Epithelial cell of esophagus (primary cell): ENCODE measurements around the gene STX3.

Source experiments
- DNase-seq: peaks from one replicate; pipeline ENCODE4 v3.0.0; 2010; ENCODE audit warnings: low read depth
- H3K4me3 ChIP-seq: 2 replicates; pipeline ENCODE4 v1.5.1; 2011; ENCODE audit warnings: mild to moderate bottlenecking, low read length, control low read depth
- TF ChIP-seq, protein P1 (sequence below): IDR thresholded peaks from 2 replicates; pipeline ENCODE4 v1.5.1; 2011; ENCODE audit warnings: low read depth, mild to moderate bottlenecking, low read length, control low read depth, inconsistent platforms; ENCODE audit not compliant: insufficient read depth; ENCODE audit errors: missing control alignments

STX3 gene

DNA sequence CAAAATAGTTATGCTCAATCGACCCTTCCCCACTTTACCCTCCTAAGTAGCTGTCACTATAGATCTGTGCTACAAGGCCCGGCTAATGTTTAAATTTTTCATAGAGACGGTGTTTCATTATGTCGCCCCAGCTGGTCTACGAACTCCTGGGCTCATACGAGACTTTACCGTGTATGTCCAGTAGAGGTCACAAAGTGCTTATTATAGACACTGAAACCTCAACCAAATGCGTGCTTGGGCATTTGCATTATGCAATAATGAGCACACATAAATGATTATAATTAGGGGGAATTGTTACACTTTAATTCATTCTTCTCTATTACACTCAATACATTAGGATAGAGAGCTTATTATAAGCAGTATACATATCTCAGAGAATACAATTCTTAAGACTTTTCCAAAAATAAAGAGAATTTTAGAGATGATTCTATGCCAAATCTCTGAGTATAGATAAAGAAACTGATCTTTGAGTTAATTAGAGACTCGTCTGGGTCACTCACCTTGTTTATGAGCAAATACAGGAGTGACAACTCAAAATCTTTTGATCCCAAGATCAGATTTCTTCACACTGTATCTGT lies 67.9 kb downstream of the STX3 start:
- H3K4me3 ChIP-seq, result no peak overlapping the region
- TF ChIP-seq, protein P1, sequence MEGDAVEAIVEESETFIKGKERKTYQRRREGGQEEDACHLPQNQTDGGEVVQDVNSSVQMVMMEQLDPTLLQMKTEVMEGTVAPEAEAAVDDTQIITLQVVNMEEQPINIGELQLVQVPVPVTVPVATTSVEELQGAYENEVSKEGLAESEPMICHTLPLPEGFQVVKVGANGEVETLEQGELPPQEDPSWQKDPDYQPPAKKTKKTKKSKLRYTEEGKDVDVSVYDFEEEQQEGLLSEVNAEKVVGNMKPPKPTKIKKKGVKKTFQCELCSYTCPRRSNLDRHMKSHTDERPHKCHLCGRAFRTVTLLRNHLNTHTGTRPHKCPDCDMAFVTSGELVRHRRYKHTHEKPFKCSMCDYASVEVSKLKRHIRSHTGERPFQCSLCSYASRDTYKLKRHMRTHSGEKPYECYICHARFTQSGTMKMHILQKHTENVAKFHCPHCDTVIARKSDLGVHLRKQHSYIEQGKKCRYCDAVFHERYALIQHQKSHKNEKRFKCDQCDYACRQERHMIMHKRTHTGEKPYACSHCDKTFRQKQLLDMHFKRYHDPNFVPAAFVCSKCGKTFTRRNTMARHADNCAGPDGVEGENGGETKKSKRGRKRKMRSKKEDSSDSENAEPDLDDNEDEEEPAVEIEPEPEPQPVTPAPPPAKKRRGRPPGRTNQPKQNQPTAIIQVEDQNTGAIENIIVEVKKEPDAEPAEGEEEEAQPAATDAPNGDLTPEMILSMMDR, result peak; percentile 62
- peak; percentile 77 for DNase-seq

DNA sequence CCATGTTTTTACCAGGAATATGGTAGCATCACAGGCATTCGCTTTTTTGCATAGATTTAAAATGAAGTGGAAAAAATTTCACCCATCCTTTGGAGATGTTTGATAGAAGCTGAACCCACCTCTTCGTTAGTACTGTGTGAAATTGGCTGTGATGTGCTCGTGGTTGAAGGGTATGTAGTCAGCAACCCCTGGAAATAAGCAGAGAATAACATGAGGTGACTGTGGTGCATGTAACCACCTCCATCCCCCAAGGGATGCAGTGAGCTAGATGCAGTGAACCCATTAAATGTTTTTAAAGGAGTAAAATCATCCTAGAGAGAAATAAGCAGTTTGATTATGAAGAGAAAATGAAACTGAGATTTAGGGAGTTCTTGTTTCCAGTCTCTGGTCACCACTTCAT lies 74.2 kb downstream of the STX3 start:
- no peak for DNase-seq
- TF ChIP-seq, protein P1, result no peak

DNA sequence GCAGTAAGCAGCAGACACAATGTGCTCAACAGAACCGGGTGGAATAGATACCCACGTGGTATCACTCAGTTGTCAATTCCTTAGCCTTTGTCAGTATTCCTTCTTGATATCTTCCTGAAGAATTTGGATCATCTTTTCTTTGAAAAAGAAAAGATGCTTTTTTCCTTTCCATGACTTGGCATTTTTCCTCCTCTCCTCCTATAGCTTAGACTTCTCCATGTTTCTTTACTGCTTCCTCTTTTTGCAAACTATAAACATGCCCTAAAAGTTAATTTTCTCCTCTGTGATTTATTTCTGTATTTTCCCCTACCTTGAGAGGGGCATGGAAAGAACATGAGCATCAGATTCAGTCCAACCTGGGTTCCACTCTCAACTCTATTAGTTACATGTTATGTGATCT lies 78.4 kb downstream of the STX3 start:
- no peak for DNase-seq
- TF ChIP-seq, protein P1, result no peak
- no peak overlapping the region for H3K4me3 ChIP-seq

More for the DNA sequence above, 74.2 kb downstream of the STX3 start:
- no peak overlapping the region for H3K4me3 ChIP-seq

DNA sequence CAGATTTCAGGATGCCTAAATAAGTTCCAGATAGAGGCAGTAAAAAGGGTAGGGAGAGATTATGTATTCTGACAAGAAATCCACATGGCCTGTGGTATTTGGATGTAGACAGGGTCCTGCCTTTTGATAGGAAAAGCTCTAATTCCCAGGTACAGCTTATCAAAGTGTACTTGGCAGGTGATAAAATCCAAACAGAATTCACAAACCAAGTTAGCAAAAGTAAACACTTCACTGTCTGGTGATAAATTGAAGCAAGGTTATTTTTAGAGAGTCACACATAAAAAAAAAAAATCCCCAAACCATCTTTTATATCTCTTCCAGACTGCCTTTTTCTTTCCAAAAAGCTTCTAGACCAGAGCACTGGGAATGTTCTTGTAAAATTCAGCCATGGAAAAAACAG lies 84.4 kb downstream of the STX3 start:
- H3K4me3 ChIP-seq, result no peak overlapping the region
- TF ChIP-seq, protein P1, result no peak
- no peak for DNase-seq

DNA sequence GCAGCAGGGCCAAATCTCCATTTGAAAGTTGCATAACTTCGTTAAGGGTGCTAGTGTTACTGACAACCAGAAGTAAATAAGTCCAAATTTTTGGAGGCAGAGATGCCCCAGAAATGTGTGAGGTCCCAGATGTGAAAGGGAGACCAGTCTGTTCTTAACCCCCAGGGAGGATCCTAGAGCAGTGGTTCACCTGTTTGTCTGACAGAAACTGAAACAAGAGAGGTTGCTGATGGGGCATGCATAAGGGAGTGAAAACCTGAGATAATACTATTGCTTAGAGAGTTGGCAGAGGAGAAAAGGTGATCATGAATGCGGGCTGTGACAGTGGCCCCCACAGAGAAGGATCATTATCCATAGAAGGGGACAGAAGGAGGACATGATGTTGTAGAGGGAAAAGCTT lies 86.3 kb downstream of the STX3 start:
- no peak for DNase-seq
- TF ChIP-seq, protein P1, result no peak
- no peak overlapping the region for H3K4me3 ChIP-seq

DNA sequence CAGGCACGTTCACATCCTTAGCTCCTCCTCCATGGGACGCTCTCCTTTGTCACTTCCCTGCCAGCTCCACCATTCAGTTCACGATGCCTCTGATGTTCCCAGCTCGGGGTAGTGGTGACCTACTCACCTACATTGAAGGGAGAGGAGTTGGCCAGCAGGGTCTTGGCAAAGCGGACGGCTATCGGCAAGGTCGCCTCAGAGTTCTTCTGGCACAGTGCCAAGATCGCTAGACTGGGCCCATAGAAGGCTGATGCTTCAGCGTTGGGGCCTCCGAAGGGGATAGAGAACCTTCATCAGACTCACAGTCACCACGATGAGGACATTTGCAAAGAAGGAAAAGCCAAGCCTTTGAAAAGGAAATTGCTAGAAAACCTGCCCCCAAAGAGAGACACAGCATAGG lies 87.1 kb downstream of the STX3 start:
- TF ChIP-seq, protein P1, result no peak
- no peak overlapping the region for H3K4me3 ChIP-seq
- no peak for DNase-seq

DNA sequence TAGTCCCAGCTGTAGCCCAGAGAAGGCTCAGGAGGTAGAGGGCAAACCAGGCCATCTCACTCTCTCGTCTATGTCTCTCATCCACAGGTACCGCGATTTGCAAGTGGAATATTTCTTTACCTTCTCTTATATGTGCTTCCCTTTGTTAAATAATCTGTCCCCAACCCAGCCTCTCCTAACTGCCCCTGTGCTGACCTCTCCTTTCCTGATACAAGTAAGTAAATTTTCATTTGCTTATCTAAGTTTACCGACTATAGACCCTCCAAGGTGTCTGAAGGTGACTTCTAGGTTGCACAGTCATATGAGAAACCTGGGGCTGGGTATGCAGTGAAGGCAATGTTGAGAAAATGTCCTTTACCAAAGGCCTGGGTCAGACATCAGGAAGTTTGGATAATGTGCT lies 90.2 kb downstream of the STX3 start, which contains the start of gene CBLIF:
Gene CBLIF (minus strand): TSS at position 101 of the 400 bp plus-strand sequence. CDS start 46 bp downstream, at position 55.
- no peak within 1 kb of the TSS for H3K4me3 ChIP-seq
- DNase-seq, result no peak
- TF ChIP-seq, protein P1, result no peak
